K562 (cell line): ENCODE results near the gene MANF. TPM values are rescaled to one million over a fixed set of nuclear protein-coding genes. Genes with fewer than 3 reads are reported as not detected.

ENCODE experiments used
- GATA2 ChIP-seq: sonication (generic); formaldehyde crosslinking; IDR thresholded peaks from 2 replicates; pipeline ENCODE4 v1.4.0; 2020; ENCODE audit warnings: mild to moderate bottlenecking, missing genetic modification reagents
- GTF2A2 ChIP-seq: IDR thresholded peaks from 2 replicates; pipeline ENCODE4 v1.6.1; 2016; ENCODE audit warnings: mild to moderate bottlenecking, missing genetic modification characterization, missing compliant biosample characterization
- HBP1 ChIP-seq: fragments of 450-650 bp; formaldehyde crosslinking; IDR thresholded peaks from 2 replicates; pipeline ENCODE4 v1.4.0; 2022; ENCODE audit warnings: missing genetic modification characterization
- HDAC1 ChIP-seq, 2 experiments: fragments of 450-650 bp; IDR thresholded peaks; 2 replicates each; pipeline ENCODE4 v1.6.1; 2016 to 2017; ENCODE audit warnings: inconsistent platforms in 1 of 2, mild to moderate bottlenecking in 1 of 2, moderate library complexity in 1 of 2
- HDAC2 ChIP-seq: fragments of 450-650 bp; IDR thresholded peaks from 2 replicates; pipeline ENCODE4 v1.6.1; 2016; ENCODE audit warnings: mild to moderate bottlenecking
- KDM4B ChIP-seq, 2 experiments: fragments of 450-650 bp in 1 of 2; sonication (generic) in 1 of 2; IDR thresholded peaks; 2 replicates each; pipeline ENCODE4 v1.6.1; 2016 to 2017; ENCODE audit warnings: borderline replicate concordance in 2 of 2, antibody characterized with exemption in 1 of 2, low read depth in 1 of 2, mild to moderate bottlenecking in 1 of 2
- MYBL2 ChIP-seq, 2 experiments: fragments of 450-650 bp in 1 of 2; sonication (generic) in 1 of 2; formaldehyde crosslinking in 1 of 2; IDR thresholded peaks; 2 replicates each; pipeline versions ENCODE4 v1.6.1 to v1.8.1; 2017 to 2022; ENCODE audit warnings: borderline replicate concordance in 1 of 2, inconsistent platforms in 1 of 2, low read depth in 1 of 2, mild to moderate bottlenecking in 1 of 2, missing genetic modification reagents in 1 of 2, moderate library complexity in 1 of 2
- NKRF ChIP-seq: fragments of 450-650 bp; IDR thresholded peaks from 2 replicates; pipeline ENCODE4 v1.6.1; 2016; ENCODE audit warnings: borderline replicate concordance
- NRF1 ChIP-seq, 2 experiments: fragments of 450-650 bp; IDR thresholded peaks in 1 of 2; conservative IDR thresholded peaks in 1 of 2; 2 replicates each; pipeline ENCODE4 v1.6.1; 2014; ENCODE audit warnings: mild to moderate bottlenecking in 2 of 2
- RBM22 ChIP-seq: fragments of 200-400 bp; formaldehyde crosslinking; IDR thresholded peaks from 2 replicates; pipeline ENCODE4 v1.6.1; 2018; ENCODE audit warnings: low read length, low read depth; ENCODE audit not compliant: poor library complexity, severe bottlenecking
- ZBTB34 ChIP-seq: fragments of 250-450 bp; sonication (Bioruptor Pico); IDR thresholded peaks from 2 replicates; pipeline ENCODE4 v1.8.0; 2021; ENCODE audit warnings: mild to moderate bottlenecking, moderate library complexity
- ZBTB49 ChIP-seq: sonication (generic); formaldehyde crosslinking; IDR thresholded peaks from 2 replicates; pipeline ENCODE4 v1.8.0; 2022; ENCODE audit warnings: missing genetic modification reagents, mild to moderate bottlenecking, borderline replicate concordance
- ZFX ChIP-seq: sonication (generic); formaldehyde crosslinking; IDR thresholded peaks from 2 replicates; pipeline ENCODE4 v1.8.0; 2022; ENCODE audit warnings: mild to moderate bottlenecking, missing genetic modification reagents, moderate library complexity
- ZNF239 ChIP-seq: fragments of 250-450 bp; sonication (Bioruptor Pico); IDR thresholded peaks from 2 replicates; pipeline ENCODE4 v1.4.0; 2020; ENCODE audit warnings: mild to moderate bottlenecking
- ZNF347 ChIP-seq: fragments of 450-650 bp; formaldehyde crosslinking; IDR thresholded peaks from 2 replicates; pipeline ENCODE4 v1.4.0; 2020; ENCODE audit warnings: low read depth, mild to moderate bottlenecking, moderate library complexity
- ZNF436 ChIP-seq: fragments of 250-450, 450-650 bp; sonication (Bioruptor Pico); formaldehyde crosslinking; IDR thresholded peaks from 2 replicates; pipeline ENCODE4 v1.7.0; 2020; ENCODE audit warnings: mild to moderate bottlenecking
- ZNF639 ChIP-seq, 2 experiments: fragments of 200-800 bp in 1 of 2; sonication (Bioruptor generic) in 1 of 2; sonication (generic) in 1 of 2; formaldehyde crosslinking in 1 of 2; IDR thresholded peaks in 1 of 2; conservative IDR thresholded peaks in 1 of 2; 2 replicates each; pipeline versions ENCODE4 v1.5.0 to v1.6.1; 2016 to 2020; ENCODE audit warnings: missing compliant biosample characterization in 1 of 2, missing genetic modification characterization in 1 of 2, missing genetic modification reagents in 1 of 2
- polyA plus RNA-seq, 8 experiments: library from polyadenylated mRNA; depleted of rRNA in 4 of 8; stranded (reverse) in 5 of 8; unstranded in 3 of 8; fragments of >200 nt; fragmentation: Nextera tagmentation in 2 of 8; fragmentation: Illumina TruSeq in 1 of 8; extraction: Ambion mirVana in 2 of 8; extraction: Trizol in 1 of 8; gene quantifications; 2 replicates each; pipeline versions ENCODE4 v1.2.1 to v1.2.3, GENCODE V29; 2011 to 2014; ENCODE audit warnings: inconsistent platforms in 1 of 8, missing spikeins in 1 of 8
- total RNA-seq, 7 experiments: library from RNA; depleted of rRNA in 6 of 7; stranded (reverse); fragments of >200 nt in 6 of 7; fragmentation: Illumina TruSeq in 2 of 7; extraction: Trizol in 2 of 7; gene quantifications; 2 replicates each; pipeline versions ENCODE4 v1.2.1 to v1.2.3, GENCODE V29; 2011 to 2021; ENCODE audit warnings: low replicate concordance in 1 of 7

MANF gene
- total and polyA plus RNA-seq, 9 of the 15 experiments (the other 6 are each of a cell fraction or from before 2014, with no cell fraction given), result 6.5 to 52.7 (median 42.3) TPM

GRCh38 chr3:51390246-51391074 is 5.4 kb downstream of the MANF start (continued):
- TF ChIP-seq KDM4B (IDR thresholded peaks at IDR 0.05; ENCODE audit: borderline replicate concordance in 2 of 2, low read depth in 1 of 2) (no peak), ZNF639 (CRISPR knock-in tag; conservative IDR thresholded peaks at IDR 0.05 in 1 of 2, IDR thresholded peaks at IDR 0.05 in 1 of 2) (no peak), ZBTB34 (CRISPR knock-in tag) (no peak), MYBL2 (IDR thresholded peaks at IDR 0.05; ENCODE audit: low read depth) (no peak), MYBL2 (CRISPR knock-in tag; IDR thresholded peaks at IDR 0.05; ENCODE audit: borderline replicate concordance) (no peak), HDAC2 (no peak), ZFX (CRISPR knock-in tag) (no peak), ZNF239 (CRISPR knock-in tag) (no peak), ZNF347 (no peak), HBP1 (CRISPR knock-in tag) (no peak), ZBTB49 (CRISPR knock-in tag) (no peak), GATA2 (CRISPR knock-in tag) (no peak), ZNF436 (CRISPR knock-in tag) (no peak), HDAC1 (IDR thresholded peaks at IDR 0.05) (peak in 1 of 2 experiments; percentile 19; a peak in 1 of 4 replicates), RBM22 (peak; percentile 5), NRF1 (conservative IDR thresholded peaks at IDR 0.05 in 1 of 2, IDR thresholded peaks at IDR 0.05 in 1 of 2) (peak; percentile 20 to 50; a peak in 2 of 4 replicates), GTF2A2 (no peak), NKRF (no peak)
